Naive thymus-derived CD8-positive, alpha-beta T cell (primary cell): Measurements from ENCODE around the gene RGL1. TPM values are rescaled to one million over a fixed set of nuclear protein-coding genes. Genes with fewer than 3 reads are reported as not detected.

ENCODE experiments used
- ATAC-seq, 2 donors: fragments of 150-1000 bp; cut with Tn5 transposase in 1 of 2; sonication (Bioruptor Pico), chemical (Tn5 transposase) in 1 of 2; 1 replicate in 1 of 2; 2 replicates in 1 of 2; pipeline ENCODE4 v1.10.0; 2021; ENCODE audit warnings: mild to moderate bottlenecking in 2 of 2, moderate library complexity in 2 of 2
- POLR2A ChIA-PET: fragments of 350-600 bp; sonication (Branson Sonifier 250); formaldehyde crosslinking; loops from one replicate; lab custom pipeline; 2021; ENCODE audit warnings: antibody characterized with exemption; lab: Charles Lee
- DNase-seq, 10 donors: peaks; one replicate each; pipeline versions ENCODE4 v3.0.0 to v3.0.0-alpha.2; 2020 to 2022
- H3K27ac Mint-ChIP-seq, 10 donors: one replicate each; pipeline ENCODE4 v1.8.0; 2020 to 2022; ENCODE audit warnings: mild to moderate bottlenecking in 10 of 10, mixed read lengths in 10 of 10, moderate library complexity in 4 of 10, inconsistent platforms in 1 of 10
- H3K27me3 Mint-ChIP-seq, 5 donors: one replicate each; pipeline ENCODE4 v1.8.0; 2021 to 2022; ENCODE audit warnings: mixed read lengths in 5 of 5
- H3K36me3 Mint-ChIP-seq, 3 donors: one replicate each; pipeline ENCODE4 v1.8.0; 2020 to 2022; ENCODE audit warnings: mixed read lengths in 3 of 3, mild to moderate bottlenecking in 2 of 3, inconsistent platforms in 1 of 3
- H3K4me1 Mint-ChIP-seq, 4 donors: one replicate each; pipeline ENCODE4 v1.8.0; 2021 to 2022; ENCODE audit warnings: mixed read lengths in 4 of 4
- H3K4me3 Mint-ChIP-seq, 10 donors: one replicate each; pipeline ENCODE4 v1.8.0; 2020 to 2022; ENCODE audit warnings: mild to moderate bottlenecking in 10 of 10, mixed read lengths in 10 of 10, moderate library complexity in 6 of 10, inconsistent platforms in 1 of 10
- H3K9me3 Mint-ChIP-seq, 9 donors: one replicate each; pipeline ENCODE4 v1.8.0; 2020 to 2022; ENCODE audit warnings: mixed read lengths in 9 of 9, mild to moderate bottlenecking in 3 of 9, inconsistent platforms in 1 of 9, moderate library complexity in 1 of 9
- polyA plus RNA-seq, 3 donors: library from polyadenylated mRNA; unstranded; fragments of 300-500 nt; fragmentation: Illumina TruSeq; gene quantifications; one replicate each; pipeline ENCODE4 v1.2.3, GENCODE V29; 2021
- total RNA-seq, 8 experiments: library from RNA in 2 of 8; stranded (reverse) in 2 of 8; gene quantifications; one replicate each; pipeline ENCODE4 v1.2.3 and lab custom pipeline; 2021 to 2026

RGL1 gene
- total and polyA plus RNA-seq, 5 experiments from 2014 or later, result 1.1 to 2.1 (median 1.8) TPM

GRCh38 chr1:183834568-183834967, 29.6 kb downstream of the RGL1 start:
- H3K4me3 Mint-ChIP-seq, result no peak overlapping the region
- H3K4me1 Mint-ChIP-seq, result no peaks in the 10 kb centered on the region
- POLR2A ChIA-PET, result no interaction called here
- H3K36me3 Mint-ChIP-seq, result no peaks in the 10 kb centered on the region
- ATAC-seq (no peak), DNase-seq (no peak)
- H3K9me3 Mint-ChIP-seq, result no peaks in the 10 kb centered on the region
- H3K27me3 Mint-ChIP-seq, result no peaks in the 10 kb centered on the region
- no peak overlapping the region for H3K27ac Mint-ChIP-seq

- peaks cover 0 to 3% (median 1%) of the 10 kb centered on the region in 4 donors for H3K4me1 Mint-ChIP-seq
- no peak overlapping the region for H3K27ac Mint-ChIP-seq
- no peak overlapping the region for H3K4me3 Mint-ChIP-seq
- POLR2A ChIA-PET, result no interaction called here
- no peak for DNase-seq
- peaks cover 0 to 3% (median 0%) of the 10 kb centered on the region in 3 donors for H3K36me3 Mint-ChIP-seq
- no peaks in the 10 kb centered on the region for H3K9me3 Mint-ChIP-seq
- ATAC-seq, result no peak
- no peaks in the 10 kb centered on the region for H3K27me3 Mint-ChIP-seq
These were observed 31.7 kb downstream of the RGL1 start for GRCh38 chr1:183836598-183836997.

GRCh38 chr1:183837062-183837461, 32.1 kb downstream of the RGL1 start:
- Mint-ChIP-seq H3K4me1 (peaks cover 0 to 7% (median 3%) of the 10 kb centered on the region in 4 donors), H3K4me3 (no peak overlapping the region), H3K36me3 (peaks cover 0 to 3% (median 0%) of the 10 kb centered on the region in 3 donors), H3K27me3 (no peaks in the 10 kb centered on the region), H3K27ac (no peak overlapping the region), H3K9me3 (no peaks in the 10 kb centered on the region)
- no peak for DNase-seq
- POLR2A ChIA-PET, result no interaction called here
- no peak for ATAC-seq

DNA sequence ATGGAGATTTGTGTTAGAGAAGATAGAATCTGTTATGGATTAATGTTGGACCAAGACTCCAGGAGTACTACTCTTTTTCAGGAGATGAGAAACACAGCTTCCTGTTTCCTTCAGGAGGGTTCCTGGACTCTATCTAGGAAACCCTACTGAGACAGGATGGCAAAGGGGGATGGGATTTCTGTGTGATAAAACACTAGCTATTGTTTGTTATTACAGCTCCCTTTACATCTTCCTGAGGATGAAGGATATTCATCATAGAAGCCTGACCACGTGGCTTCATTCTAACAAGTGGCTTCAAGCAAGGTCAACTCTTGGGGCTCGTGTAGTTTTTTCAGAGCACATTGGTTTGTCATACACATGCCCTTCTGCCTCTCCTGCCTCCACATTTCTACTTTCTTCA, 33.3 kb downstream of the RGL1 start:
- ATAC-seq, result no peak
- no peaks in the 10 kb centered on the region for H3K27me3 Mint-ChIP-seq
- H3K4me3 Mint-ChIP-seq, result no peak overlapping the region
- no peaks in the 10 kb centered on the region for H3K9me3 Mint-ChIP-seq
- peaks cover 0 to 3% (median 0%) of the 10 kb centered on the region in 3 donors for H3K36me3 Mint-ChIP-seq
- H3K27ac Mint-ChIP-seq, result no peak overlapping the region
- DNase-seq, result no peak
- POLR2A ChIA-PET, result no interaction called here
- peaks cover 5 to 18% (median 11%) of the 10 kb centered on the region in 4 donors for H3K4me1 Mint-ChIP-seq

DNA sequence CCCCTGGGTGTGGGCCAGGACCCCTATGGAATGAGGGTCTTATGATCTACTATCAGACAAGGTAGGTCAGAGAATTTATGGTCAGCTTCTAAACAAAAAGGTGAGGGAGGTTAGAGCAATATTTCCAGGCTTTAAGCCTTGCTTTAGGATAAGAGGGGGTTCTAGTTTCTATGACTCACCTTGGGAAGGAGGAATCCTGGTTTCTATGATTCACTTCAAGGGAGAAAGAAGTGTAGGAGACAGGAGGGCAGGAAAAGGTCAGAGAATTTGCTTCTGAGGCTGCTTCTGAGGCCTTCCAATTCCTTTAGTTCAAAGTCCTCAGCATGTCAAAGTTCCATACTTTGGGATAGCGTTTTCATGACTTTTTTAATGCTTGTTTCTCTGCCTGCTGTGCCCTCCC, 35.2 kb downstream of the RGL1 start:
- H3K9me3 Mint-ChIP-seq, result no peaks in the 10 kb centered on the region
- peaks cover 5 to 21% (median 12%) of the 10 kb centered on the region in 4 donors for H3K4me1 Mint-ChIP-seq
- H3K4me3 Mint-ChIP-seq, result no peak overlapping the region
- ATAC-seq, result no peak
- H3K27me3 Mint-ChIP-seq, result no peaks in the 10 kb centered on the region
- H3K36me3 Mint-ChIP-seq, result peaks cover 0 to 3% (median 0%) of the 10 kb centered on the region in 3 donors
- no peak overlapping the region for H3K27ac Mint-ChIP-seq
- no peak for DNase-seq
- POLR2A ChIA-PET, result no interaction called here

DNA sequence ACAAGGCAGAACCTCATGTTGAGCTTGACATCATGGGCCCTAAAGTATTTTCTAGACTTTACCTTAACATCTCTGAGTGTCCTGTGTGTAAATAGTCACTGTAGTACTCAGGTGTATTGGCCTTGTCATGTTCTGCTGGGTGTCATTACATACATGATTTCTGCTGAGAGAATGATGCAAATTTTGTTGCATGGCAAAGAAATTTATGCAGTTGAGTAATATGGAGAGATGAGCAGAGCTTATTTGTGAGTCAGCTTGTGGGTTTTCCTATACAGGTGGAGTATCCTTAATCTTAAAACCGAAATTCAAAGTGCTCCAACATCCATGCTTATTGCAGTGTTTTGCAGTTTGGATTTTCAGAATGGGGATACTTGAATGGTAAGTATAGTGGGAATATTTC, 36.6 kb downstream of the RGL1 start:
- H3K4me3 Mint-ChIP-seq, result peak overlapping the region in 1 of 10 donors; percentile 37
- H3K4me1 Mint-ChIP-seq, result peaks cover 5 to 21% (median 13%) of the 10 kb centered on the region in 4 donors
- no peaks in the 10 kb centered on the region for H3K27me3 Mint-ChIP-seq
- DNase-seq (no peak), ATAC-seq (no peak)
- POLR2A ChIA-PET, result no interaction called here
- no peaks in the 10 kb centered on the region for H3K9me3 Mint-ChIP-seq
- H3K27ac Mint-ChIP-seq, result peak overlapping the region in 1 of 10 donors; percentile 68
- H3K36me3 Mint-ChIP-seq, result peaks cover 0 to 3% (median 0%) of the 10 kb centered on the region in 3 donors

DNA sequence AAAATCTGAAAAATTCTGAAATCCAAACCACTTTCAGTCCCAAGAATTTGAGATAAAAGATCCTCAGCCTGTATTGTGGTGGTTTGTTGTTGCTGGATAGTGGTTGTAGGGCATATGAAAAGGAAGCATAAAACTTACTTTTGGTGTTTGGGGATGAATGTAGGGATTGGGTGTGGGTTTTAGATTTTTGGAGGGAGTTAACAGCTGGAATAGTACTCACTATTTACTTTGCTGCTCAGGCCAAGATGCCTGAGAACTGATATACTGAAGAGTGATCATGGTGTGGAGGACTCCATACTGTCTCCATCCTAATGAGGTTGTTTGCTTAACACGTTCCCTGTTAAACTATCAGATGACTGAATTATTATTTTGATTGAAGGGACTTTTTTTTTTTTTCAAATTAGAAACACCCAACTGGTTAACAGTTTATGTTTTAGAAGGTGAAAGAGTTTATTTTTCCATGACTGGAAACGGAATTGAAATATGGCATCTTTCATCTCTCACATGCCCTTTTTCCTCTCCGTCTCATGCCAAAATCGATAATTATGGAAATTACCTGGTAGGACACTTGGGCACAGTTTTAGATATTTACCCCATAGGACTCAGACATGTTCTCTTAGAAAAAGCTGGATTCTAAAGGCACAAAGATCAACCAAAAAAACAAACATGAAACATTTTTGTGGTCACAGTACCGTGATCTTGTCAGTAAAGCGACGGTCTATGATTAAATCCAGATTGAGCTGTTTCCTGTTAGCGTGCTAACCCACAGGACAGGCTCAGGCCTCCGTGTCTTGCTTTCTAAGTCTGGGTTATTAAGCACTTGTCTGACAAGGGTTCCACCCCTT, 37.3 kb downstream of the RGL1 start:
- DNase-seq (peak in 3 of 10 donors; percentile 1 to 6 (median 5)), ATAC-seq (peak; percentile 65 to 78)
- H3K27me3 Mint-ChIP-seq, result no peaks in the 10 kb centered on the region
- H3K27ac Mint-ChIP-seq, result peak overlapping the region in 4 of 10 donors; percentile 22 to 76 (median 45)
- peaks cover 5 to 21% (median 13%) of the 10 kb centered on the region in 4 donors for H3K4me1 Mint-ChIP-seq
- H3K4me3 Mint-ChIP-seq, result peak overlapping the region in 9 of 10 donors; percentile 13 to 74 (median 48)
- H3K36me3 Mint-ChIP-seq, result peaks cover 0 to 3% (median 0%) of the 10 kb centered on the region in 3 donors
- POLR2A ChIA-PET, result no interaction called here
- no peaks in the 10 kb centered on the region for H3K9me3 Mint-ChIP-seq

GRCh38 chr1:183842795-183843144, 37.9 kb downstream of the RGL1 start:
- Mint-ChIP-seq H3K27ac (peak overlapping the region in 3 of 10 donors; percentile 22 to 76 (median 68)), H3K4me1 (peaks cover 5 to 21% (median 13%) of the 10 kb centered on the region in 4 donors), H3K4me3 (peak overlapping the region in 8 of 10 donors; percentile 13 to 74 (median 50)), H3K9me3 (no peaks in the 10 kb centered on the region), H3K36me3 (peaks cover 0 to 3% (median 0%) of the 10 kb centered on the region in 3 donors), H3K27me3 (no peaks in the 10 kb centered on the region)
- no peak for DNase-seq
- no peak for ATAC-seq
- POLR2A ChIA-PET, result no interaction called here

DNA sequence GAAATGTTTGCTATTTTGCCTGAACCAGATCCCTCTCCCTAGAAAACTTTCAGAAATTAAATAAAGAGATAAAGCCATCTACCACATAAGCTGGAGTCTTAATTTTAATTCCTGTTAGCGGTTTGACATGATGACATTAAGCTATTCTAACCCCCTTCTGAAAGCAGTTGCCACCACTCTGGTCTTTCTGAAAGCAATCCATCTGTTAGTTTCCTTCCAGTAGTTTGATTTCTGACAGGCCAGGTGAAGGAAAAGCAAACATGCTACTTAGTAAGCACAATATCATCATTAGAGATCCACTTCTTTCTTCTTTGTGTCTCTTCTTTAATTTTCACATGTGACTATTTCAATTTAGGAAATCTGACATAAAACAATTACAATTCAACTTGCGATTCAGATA, 39.9 kb downstream of the RGL1 start:
- H3K27ac Mint-ChIP-seq, result no peak overlapping the region

GRCh38 chr1:183845681-183846080, 40.8 kb downstream of the RGL1 start:
- POLR2A ChIA-PET, result no interaction called here
- Mint-ChIP-seq H3K4me1 (peaks cover 5 to 21% (median 13%) of the 10 kb centered on the region in 4 donors), H3K27me3 (no peaks in the 10 kb centered on the region), H3K9me3 (no peaks in the 10 kb centered on the region), H3K4me3 (no peak overlapping the region), H3K36me3 (no peaks in the 10 kb centered on the region), H3K27ac (peak overlapping the region in 2 of 10 donors; percentile 25 to 40)
- DNase-seq (no peak), ATAC-seq (no peak)

More for the DNA sequence above, 39.9 kb downstream of the RGL1 start:
- no peaks in the 10 kb centered on the region for H3K9me3 Mint-ChIP-seq
- ATAC-seq (no peak), DNase-seq (no peak)
- no peak overlapping the region for H3K4me3 Mint-ChIP-seq
- H3K4me1 Mint-ChIP-seq, result peaks cover 5 to 21% (median 13%) of the 10 kb centered on the region in 4 donors
- POLR2A ChIA-PET, result no interaction called here
- peaks cover 0 to 3% (median 0%) of the 10 kb centered on the region in 3 donors for H3K36me3 Mint-ChIP-seq
- no peaks in the 10 kb centered on the region for H3K27me3 Mint-ChIP-seq

DNA sequence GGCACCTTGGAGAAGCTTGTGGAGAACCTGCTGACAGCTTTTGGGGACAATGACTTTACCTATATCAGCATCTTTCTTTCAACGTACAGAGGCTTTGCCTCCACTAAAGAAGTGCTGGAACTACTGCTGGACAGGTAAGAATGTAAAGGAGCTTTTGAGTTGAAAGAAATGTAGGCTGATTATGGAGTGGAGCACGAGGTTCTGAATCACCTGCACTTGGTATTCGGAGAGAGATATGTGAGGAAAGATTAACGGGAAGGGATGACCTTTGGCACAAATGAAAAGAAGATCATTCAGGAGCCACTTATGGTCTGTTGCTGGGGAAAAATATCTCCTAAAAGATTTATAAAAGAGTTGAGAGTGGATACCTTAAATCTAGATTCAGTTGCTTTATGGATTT, 42.7 kb downstream of the RGL1 start:
- no peaks in the 10 kb centered on the region for H3K36me3 Mint-ChIP-seq
- H3K27ac Mint-ChIP-seq, result no peak overlapping the region
- DNase-seq (no peak), ATAC-seq (no peak)
- POLR2A ChIA-PET, result no interaction called here
- H3K9me3 Mint-ChIP-seq, result no peaks in the 10 kb centered on the region
- no peaks in the 10 kb centered on the region for H3K27me3 Mint-ChIP-seq
- H3K4me3 Mint-ChIP-seq, result no peak overlapping the region
- H3K4me1 Mint-ChIP-seq, result peaks cover 3 to 8% (median 5%) of the 10 kb centered on the region in 4 donors

DNA sequence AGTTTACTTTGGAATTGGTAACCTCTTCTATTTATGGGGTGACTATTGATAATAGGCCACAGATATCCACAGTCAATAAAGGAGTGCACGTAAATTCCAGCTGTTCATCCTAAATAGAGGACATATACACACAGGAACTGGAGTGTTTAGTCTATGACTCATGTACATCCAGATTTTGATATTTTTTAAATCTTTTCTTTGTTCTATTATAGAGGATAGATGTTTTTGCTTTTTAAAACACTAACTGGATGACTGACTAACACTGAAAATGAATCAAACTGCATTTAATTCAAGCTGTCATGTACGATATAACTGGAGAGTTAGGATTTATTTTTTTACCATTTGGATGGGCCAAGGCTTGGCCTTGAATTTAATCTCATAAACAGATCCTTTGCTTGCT, 45.9 kb downstream of the RGL1 start:
- ATAC-seq, result no peak
- H3K36me3 Mint-ChIP-seq, result no peaks in the 10 kb centered on the region
- H3K9me3 Mint-ChIP-seq, result no peaks in the 10 kb centered on the region
- DNase-seq, result no peak
- POLR2A ChIA-PET, result no interaction called here
- H3K27ac Mint-ChIP-seq, result no peak overlapping the region
- H3K4me3 Mint-ChIP-seq, result no peak overlapping the region
- H3K4me1 Mint-ChIP-seq, result peaks cover 0 to under 1% (median 0%) of the 10 kb centered on the region in 4 donors
- no peaks in the 10 kb centered on the region for H3K27me3 Mint-ChIP-seq

DNA sequence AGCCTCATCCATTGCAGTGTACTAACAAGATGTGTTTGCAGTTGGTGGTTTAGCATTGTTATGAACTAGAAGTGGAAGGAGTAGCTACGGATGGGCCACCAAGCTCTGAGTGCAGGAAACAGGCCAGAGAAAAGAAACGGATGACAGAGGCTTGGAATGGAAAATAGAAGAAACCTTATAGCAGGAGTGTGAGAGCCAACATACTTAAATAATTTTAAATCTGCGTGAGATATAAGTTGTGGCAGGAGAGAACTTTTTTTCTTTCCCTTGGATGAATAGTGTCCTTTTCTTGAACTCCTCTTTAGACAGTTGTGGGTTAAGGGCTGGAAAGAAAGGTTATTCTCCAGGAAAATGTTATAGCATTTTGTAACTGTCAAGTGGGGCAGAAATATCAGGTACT, 54.2 kb downstream of the RGL1 start:
- H3K4me3 Mint-ChIP-seq, result no peak overlapping the region
- H3K4me1 Mint-ChIP-seq, result peaks cover 0 to 5% (median 0%) of the 10 kb centered on the region in 4 donors
- H3K27ac Mint-ChIP-seq, result no peak overlapping the region
- H3K27me3 Mint-ChIP-seq, result no peaks in the 10 kb centered on the region
- H3K36me3 Mint-ChIP-seq, result peaks cover 0 to 4% (median 0%) of the 10 kb centered on the region in 3 donors
- H3K9me3 Mint-ChIP-seq, result no peaks in the 10 kb centered on the region
- DNase-seq, result no peak
- ATAC-seq, result no peak
- POLR2A ChIA-PET, result no interaction called here
